CD4-positive, alpha-beta T cell treated with Interleukin-21 for 1 hour (primary cell): ENCODE data around the gene DAB1.
"Not testable (repeated sequence)": the region's sequence is repeated elsewhere in the genome, so short reads cannot be mapped to it uniquely, and the experiment has no call there.

Experiments
- DNase-seq: peaks from one replicate; pipeline ENCODE4 v3.0.0-alpha.2; 2020

The DAB1 gene

DNA sequence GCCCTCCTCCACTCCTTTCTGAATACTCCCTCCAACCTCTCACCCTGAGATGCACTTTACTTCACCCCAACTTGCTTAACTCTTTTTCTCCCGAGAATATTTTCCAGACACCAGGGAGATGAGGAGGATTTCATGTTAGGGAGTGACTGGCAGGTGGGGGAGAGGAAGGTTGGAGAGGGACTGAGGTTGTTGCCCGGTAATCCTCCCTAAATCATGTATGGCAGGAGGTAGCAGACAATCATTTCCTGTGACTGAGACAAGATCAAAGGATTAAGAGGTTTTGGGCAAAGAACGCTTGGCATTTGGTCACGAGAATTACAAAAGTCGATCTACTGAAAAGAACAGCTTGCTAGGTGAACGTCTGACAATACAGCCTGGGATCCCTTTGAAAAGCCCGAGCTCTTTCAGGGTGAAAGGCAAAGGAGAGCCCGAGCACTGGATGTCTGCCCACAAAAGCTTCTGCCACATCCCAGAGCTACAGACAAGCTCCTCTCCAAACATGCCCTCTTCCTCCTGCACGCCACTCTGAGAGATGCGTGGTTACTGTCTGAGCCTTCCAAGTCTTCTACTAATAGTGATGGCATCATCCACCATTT, 154.1 kb downstream of the DAB1 start:
- DNase-seq = no peak

DNA sequence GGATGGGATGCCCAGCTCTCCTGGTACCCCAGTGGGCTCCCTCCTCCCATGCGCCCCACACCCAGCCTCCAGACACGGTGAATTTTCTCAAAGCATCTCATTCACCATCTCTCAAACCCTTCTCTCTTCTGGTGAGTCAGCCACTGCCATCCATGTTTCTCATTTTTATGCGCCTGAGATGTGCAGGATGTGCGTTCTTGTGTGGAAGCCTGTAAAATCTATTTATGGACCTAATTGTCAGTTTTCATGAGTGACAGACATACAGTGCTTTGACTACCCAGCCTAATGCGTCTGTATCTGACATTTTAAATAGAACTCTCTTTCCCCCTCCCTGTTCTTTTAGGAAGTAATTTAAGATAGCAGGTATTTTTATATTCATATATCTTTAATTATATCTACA, 158.8 kb downstream of the DAB1 start:
- no peak for DNase-seq

DNA sequence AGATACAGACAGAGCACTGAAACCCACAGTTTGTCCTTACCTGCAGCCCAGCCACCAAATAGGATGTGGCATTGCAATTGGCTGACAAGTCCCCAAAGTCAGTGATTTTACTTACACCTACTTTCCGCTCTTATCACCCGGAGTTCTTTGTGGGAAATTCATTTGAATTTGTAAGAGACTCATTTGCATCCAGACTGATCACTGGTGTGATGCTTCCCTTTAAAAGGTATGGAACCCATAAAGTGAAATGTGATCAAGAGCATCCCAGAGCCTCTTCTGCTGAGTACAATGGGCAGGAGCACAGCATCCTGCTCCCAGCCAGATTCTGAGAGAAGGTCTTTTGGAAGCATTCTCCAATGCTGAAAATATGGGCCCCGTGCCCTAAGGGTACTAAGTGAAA, 161.4 kb downstream of the DAB1 start:
- DNase-seq = no peak

DNA sequence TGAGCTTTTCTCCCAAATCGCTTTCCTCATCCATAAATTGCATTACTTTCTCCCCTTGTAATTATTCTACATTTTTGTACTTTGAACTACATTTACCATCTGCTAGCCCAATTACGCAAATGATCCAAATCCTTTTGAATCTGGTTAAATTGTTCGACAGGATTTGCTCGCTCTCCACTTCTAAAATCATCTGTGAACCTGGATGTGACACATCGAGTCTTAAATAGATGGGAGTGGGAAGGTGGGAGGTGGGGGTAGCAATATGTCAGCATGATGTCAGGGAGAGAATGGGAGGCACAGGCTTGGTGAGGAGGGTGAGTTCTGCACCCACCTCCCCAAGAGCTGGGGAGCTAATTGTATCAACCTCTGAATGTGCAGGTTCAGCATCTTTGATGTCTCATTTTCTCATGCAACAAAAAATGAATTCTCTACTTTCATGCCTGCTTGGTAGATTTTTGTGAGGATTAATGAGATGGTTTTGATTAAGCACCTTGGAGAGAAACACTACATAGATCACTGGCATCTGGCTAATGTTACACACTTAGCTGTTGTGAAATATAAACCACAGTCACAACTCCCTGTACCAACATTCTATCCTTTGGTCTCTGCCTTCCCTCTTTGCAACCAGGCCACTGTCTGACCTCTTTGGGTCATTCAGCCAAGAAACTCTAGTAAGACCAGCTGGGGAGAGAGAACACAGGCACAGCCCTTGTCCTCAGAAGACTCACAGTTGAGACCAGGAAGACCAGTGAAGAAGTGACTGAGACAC, 165.1 kb downstream of the DAB1 start:
- DNase-seq = no peak

DNA sequence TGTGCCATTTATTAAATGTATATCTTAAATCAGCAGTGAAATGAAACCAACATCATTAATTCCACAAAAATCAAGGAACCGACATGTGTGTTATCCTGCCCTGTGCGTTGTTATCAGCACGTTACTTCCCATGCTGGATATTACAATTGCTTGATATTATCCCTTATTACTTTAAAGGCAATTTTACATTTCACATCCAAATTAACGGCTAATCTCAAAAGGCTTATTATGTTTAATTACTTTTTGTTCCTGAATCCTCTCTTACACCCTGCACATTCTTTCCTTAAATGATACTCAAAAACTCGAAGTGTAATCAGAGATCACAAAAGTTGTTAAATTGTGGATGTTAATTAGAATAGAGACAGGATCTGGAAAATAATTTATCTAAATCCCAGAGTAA, 167.9 kb downstream of the DAB1 start:
- DNase-seq = no peak

DNA sequence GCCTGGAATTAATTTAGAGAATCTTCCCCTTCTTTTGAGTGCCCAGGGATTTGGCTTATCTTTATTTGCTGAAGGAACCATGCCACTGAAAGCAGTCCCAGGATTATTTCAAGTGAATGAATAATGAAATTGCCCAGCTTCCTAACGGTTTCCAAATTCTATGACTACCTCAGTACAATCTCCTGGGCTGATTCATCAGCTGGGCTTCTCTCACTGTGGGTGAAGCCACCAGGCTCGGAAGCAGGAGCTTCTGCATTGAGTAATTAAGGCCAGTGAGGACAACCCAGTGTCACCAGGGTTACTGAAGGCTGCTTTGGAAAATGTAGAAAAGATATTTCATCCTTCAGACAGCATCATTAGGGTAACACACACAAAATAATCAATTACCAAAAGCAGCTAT, 169.8 kb downstream of the DAB1 start:
- no peak for DNase-seq

DNA sequence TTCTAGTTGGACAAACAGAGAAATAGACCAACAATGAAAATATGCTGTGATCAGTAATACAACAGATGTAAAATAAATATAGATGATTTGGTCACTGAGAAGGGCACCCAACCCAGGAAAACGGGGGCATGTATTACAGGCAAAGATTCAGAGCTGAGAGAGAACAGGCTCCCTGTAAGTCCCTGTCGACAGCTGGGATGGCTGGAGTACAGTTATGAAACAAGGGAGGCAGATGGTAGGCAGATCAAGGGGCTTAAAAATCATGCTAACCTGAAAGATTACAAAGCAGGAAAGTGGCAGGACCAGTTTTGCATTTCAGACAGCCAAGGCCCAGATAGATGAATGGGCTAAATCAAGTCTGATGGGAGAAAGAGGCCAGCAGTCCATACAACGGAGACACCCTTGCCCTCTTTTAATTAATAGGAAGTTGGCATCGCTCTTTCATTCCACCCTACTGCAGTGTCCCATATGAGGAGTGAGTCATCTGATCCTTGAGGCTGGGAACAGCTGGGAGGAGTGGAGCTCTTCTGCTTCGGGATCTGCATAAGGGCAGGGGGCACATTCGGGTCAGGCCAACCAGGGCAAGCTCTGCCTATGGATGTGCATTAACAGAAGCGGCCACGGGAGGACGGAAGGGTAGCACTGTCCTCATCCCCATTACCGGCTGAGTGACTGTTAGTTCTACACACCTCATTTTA, 171.1 kb downstream of the DAB1 start:
- no peak for DNase-seq

DNA sequence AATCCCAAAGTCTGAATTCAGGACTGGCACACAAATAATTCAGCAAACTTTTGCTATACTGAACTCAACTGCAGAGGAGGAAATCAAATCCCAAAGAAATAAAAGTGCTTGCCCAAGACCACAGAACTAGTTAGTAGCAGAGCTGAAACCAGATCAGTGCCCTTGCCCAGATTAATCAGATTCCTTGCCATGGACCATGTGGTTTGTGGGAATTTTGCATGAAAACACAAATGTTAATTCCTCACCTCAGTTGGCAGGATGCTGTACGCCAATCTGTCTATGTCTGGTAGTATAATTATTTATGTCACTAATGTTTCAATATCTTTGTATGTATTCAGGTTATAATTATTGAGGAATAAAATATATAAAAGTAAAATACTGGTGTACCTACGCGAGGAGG, 173.8 kb downstream of the DAB1 start:
- DNase-seq = no peak

DNA sequence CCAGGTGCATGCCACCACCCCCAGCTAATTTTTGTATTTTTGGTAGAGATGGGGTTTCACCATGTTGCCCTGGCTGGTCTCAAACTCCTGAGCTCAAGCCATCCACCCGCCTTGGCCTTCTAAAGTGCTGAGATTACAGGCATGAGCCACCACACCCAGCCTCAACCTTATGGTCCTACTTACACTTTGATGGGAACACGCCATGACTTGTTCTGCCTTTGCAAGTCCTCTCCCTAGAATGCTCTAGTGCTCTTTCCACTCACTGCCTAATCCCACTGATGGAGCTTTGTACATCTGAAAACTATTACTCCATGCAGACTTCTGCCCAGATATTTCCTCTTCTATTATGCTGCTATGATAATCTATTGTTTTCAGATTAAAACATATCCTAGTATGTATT, 174.3 kb downstream of the DAB1 start:
- no peak for DNase-seq

DNA sequence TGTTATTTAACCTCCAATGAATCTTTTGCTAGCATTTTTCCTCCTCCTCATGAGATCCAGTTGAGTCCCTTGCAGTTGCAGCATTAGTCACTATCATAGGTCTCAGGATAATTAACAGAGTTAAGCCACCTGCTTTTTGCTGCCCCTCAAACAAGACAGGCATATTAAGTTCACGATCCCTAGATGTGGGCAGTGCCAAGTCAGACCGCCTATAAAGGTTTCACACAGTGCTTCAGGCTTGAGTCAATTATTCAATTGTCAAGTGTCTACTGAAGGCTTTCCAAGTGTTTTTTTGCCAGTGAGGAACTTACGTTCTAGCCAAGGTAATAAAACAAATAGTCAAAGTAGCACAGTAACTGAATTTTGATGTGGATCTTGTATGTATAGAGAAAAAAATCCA, 175.0 kb downstream of the DAB1 start:
- DNase-seq = no peak

DNA sequence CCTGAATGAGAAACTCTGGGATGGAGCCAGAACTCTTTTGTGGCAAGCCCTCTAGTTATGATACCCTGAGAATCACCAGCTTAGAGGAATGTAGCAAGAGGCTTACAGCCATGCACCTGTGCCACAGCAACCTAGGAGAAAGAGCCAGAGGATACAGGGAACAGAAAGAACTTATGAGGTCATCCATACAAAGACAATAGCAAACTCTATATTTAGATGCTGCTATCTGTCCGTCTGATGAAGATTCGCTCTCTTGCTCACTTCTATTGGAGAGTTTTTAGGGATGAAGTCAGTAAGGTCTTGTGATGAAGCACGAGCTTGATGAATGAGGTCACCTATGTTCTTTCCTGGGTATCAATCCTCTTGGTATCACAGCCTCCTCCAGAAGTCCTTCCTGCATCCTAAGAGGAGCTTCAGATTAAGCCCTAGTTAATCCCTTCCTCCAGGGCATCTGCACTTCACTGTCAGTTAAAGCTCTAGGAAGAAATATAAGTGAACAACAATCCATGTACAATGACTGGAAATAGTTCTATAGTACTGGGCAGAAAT, 185.6 kb downstream of the DAB1 start:
- DNase-seq = no peak

DNA sequence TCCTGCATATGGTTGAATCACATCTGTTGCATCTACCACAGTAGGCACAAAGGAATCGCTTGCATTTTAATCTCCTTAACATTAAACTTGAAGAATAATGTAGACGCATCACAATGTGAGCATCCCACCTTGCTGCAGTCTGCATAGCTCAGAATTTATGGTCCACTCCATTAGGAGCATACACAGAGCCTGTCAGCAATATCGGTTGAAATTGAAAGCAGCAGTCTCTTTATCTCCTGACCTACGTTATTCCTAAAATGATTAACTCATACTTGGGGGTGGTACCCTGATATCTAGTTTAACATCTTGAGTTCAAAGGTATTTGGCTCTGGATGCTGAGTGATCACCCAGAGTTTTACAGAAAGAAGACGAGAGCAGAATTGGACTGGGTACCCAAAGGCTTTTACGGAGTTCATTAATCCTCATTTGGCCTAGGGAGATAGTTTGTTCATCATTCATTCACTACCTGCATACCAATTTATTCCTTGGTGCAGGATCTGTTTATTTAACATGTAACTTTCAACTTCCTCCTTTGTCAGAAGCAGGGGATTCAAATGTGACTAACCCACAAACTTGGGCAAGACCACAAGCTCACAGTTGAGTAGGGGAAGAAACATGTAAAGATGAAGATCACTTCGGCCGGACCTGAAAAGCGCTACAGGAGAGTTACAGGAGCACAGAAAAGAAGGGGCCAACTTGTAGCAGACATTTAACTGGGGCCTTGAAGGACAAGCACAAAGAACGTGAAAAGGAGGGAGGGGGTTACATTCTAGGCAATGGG, 187.9 kb downstream of the DAB1 start:
- DNase-seq = no peak

DNA sequence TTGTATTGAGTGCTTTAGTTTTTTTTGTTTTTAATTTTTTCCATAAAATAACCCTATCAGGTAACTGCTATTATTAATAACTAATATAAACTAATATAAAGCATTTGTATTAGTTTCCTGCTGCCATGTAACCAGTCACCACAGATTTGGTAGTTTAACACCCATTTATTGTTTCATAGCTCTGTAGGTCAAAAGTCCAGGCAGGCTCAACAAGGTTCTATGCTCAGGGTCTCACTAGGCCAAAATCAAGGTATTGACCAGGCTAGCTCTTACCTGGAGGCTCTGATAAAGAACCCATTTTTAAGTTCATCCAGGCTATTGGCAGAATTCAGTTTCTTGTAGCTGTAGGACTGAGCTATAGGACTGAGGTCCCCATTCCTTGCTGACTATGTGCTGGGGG, 189.4 kb downstream of the DAB1 start:
- DNase-seq = no peak

DNA sequence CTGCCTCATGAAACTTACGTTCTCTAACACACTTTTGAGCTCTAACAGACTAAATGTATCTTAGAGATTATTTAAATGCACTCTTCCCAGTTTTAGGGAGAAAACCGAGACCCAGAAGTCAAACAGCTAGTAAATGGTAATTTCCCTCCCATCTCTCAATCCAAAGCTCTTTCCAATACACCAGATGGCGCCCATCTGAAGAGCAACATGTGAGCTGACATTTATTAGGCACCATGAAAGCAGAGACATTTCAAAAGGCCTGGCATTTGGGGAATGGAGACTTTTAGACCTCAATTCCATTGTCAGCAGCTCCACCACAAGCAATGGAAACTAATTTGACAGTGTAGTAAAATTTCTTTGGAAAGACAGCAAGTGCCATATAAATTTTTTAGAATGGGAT, 191.4 kb downstream of the DAB1 start:
- no peak for DNase-seq

DNA sequence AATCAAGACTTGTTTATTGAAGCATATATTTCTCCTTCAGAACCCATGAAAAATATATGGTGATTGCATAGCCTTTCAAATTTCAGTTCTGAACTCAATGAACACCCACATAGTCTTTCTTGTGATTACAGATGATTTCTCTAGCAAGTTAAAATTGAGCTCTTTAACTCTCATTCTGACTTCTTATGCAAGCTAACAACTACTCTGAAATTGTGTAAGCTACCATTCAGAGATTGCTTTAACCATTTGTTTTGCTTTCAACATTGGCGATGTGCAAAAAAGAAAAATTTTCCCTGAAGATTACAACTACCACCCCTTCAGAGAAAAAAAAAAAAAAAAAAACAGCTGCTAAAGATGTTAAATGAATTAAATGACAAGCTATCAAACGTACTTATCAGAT, 193.9 kb downstream of the DAB1 start:
- no peak for DNase-seq

DNA sequence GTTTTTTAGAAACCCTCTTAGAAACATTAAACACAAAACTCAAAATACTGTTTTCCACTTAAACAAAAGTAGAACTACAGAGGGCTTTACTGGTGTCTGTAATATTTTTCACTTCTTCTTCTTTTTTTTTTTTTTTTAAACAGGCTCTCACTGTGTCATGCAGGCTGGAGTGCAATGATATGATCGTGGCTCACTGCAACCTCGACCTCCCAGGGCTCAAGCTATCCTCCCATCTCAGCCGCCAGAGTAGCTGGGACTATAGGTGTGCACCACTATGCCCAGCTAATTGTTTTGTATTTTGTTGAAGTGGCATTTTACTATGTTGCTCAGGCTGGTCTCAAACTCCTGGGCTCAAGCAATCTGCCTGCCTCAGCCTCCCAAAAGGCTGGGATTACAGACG, 194.8 kb downstream of the DAB1 start:
- DNase-seq = no peak

DNA sequence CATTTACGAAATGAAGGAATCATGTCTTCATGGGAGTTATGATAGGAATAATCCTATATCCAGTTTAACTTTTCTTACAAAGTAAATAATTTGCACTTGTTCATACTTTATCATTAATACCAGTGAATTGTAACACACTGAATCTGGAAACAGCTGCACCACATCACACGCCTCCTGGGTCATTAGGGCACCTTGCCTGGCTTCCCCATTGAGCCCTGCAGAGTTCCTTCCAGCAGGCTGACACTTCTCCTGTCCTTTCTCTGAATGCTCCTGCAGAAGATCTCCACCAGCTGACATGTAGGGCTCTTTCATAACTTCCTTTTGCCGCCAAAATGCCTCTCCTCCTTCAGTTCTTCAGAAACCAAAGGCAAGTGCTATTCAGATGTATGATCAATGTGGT, 201.1 kb downstream of the DAB1 start:
- no peak for DNase-seq

DNA sequence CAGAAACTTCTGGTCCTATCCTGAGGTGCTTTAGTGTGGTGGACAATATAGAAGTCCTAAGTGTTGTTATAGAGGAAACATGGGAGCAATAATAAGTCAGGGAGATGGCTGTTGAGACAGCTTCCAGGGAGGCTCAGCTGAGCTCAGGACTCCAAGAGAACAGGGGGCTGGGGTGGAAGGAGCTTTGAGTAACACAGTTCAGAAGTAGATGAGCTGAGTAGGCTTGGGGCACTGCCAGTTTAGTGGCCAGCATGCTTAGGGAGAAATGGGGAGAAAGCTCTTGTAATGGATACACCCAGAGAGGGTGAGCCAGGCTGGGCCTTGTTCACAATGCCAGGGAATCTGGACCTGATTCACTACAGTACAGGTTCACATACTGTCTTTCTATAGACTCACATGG, 201.6 kb downstream of the DAB1 start:
- no peak for DNase-seq

DNA sequence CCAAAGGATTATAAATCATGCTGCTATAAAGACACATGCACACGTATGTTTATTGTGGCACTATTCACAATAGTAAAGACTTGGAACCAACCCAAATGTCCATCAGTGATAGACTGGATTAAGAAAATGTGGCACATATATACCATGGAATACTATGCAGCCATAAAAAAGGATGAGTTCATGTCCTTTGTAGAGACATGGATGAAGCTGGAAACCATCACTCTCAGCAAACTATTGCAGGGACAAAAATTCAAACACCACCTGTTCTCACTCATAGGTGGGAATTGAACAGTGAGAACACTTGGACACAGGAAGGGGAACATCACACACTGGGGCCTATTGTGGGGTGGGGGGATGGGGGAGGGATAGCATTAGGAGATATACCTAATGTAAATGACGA, 203.0 kb downstream of the DAB1 start:
- DNase-seq = not testable (repeated sequence)

DNA sequence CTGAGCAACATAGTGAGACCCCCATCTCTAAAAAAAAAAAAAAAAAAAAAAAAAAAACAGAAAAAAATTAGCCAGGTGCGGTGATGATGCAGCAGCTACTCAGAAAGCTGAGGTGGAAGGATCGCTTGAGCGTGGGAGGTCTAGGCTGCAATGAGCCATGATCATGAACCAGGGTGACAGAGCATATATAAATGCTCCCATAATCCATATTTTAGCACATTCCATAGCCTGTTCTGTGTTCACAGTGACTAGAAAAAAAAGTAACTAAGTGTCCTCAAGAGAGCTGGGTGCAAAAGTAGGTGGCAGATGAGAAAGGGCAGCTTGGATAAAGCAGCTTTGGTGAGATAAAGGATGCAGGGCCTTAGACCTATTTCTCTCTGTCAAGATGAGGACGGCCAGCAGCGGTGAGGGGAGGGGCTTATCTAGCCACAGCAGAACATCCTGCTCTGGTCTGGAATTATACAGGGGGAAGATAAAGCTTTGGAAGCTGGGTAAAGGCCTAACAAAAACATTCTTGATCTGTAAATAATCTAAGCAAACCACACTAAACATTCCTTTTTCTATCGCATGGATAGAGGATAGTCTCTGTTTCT, 205.3 kb downstream of the DAB1 start:
- no peak for DNase-seq

DNA sequence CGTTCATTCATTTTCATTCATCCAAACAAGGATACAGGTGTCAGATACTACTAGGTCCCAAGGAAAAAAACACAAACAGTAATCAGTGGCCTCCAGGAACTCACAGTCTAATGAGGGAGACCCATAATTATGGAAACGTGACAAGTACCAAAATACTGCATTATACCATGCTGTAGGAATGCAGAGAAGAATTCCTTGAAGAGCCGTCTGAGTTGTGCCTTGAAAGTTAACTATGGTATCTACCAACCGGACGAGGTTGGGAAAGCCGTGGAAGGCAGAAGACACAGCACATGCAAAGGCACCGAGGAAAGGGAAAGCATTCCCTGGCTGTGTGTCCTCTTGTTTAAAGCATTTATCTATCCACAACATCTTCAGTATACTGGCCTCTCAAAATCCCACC, 206.0 kb downstream of the DAB1 start:
- no peak for DNase-seq

DNA sequence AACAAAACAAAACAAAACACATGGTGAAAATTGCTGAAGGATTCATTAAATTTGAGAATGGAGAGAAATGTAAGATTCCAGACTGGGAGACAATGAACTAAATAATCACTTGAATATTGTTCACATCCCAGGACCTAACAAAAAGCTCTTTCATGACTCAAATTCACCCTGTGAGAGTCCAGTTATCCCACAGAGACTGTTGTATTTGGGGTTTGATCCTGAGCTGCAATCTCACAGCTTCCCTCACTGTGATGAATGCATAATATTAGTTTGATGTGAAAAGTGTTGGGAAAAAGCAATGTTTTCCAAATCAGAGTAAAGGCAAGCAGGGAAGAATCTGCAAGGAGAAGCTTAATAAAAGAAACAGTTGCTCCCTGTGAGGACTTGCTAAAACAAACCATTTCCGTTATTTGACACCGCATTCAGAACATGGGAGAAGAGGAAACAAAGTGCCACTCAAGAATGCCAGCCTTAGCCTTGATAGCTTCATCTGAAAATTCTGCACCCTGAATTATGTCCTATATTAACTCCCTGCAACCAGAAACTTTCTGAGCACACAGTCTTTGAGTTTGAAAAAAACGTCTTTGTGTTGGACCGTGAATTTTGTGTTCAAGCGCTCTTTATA, 208.8 kb downstream of the DAB1 start:
- no peak for DNase-seq
